Embryonic facial prominence (tissue), 1 donor: ENCODE measurements around the gene TPD52L1.

Experiments
- DNase-seq: peaks from one replicate; pipeline ENCODE4 v3.0.0-alpha.2; 2016; ENCODE audit errors: extremely low spot score

Gene TPD52L1

GRCh38 chr6:125175466-125176048 lies 22.0 kb downstream of the TPD52L1 start:
- no peak for DNase-seq

GRCh38 chr6:125182237-125183008 lies 28.9 kb downstream of the TPD52L1 start:
- DNase-seq = no peak

GRCh38 chr6:125183391-125183790 lies 29.8 kb downstream of the TPD52L1 start:
- DNase-seq = no peak

- no peak for DNase-seq
Observed at GRCh38 chr6:125188037-125188436, 34.5 kb downstream of the TPD52L1 start.

- DNase-seq = no peak
Observed at GRCh38 chr6:125188594-125189203, 35.1 kb downstream of the TPD52L1 start.

GRCh38 chr6:125189494-125189893 lies 35.9 kb downstream of the TPD52L1 start:
- DNase-seq = no peak

- DNase-seq = no peak
Observed at GRCh38 chr6:125190667-125191066, 37.1 kb downstream of the TPD52L1 start.

- no peak for DNase-seq
Observed at GRCh38 chr6:125191916-125192609, 38.5 kb downstream of the TPD52L1 start.

- no peak for DNase-seq
Observed at GRCh38 chr6:125192610-125192930, 39.0 kb downstream of the TPD52L1 start.

- no peak for DNase-seq
Observed at GRCh38 chr6:125193208-125193607, 39.6 kb downstream of the TPD52L1 start.

- DNase-seq = no peak
Observed at GRCh38 chr6:125194941-125195340, 41.4 kb downstream of the TPD52L1 start.

- no peak for DNase-seq
Observed at GRCh38 chr6:125195526-125195925, 42.0 kb downstream of the TPD52L1 start.

GRCh38 chr6:125196613-125197012 lies 43.0 kb downstream of the TPD52L1 start:
- DNase-seq = no peak

- no peak for DNase-seq
Observed at GRCh38 chr6:125197795-125198269, 44.3 kb downstream of the TPD52L1 start.

GRCh38 chr6:125198398-125198937 lies 44.9 kb downstream of the TPD52L1 start:
- DNase-seq = no peak

- no peak for DNase-seq
Observed at GRCh38 chr6:125200941-125201340, 47.4 kb downstream of the TPD52L1 start.

GRCh38 chr6:125201961-125202729 lies 48.6 kb downstream of the TPD52L1 start:
- no peak for DNase-seq

GRCh38 chr6:125203395-125203794 lies 49.8 kb downstream of the TPD52L1 start:
- no peak for DNase-seq

- DNase-seq = no peak
Observed at GRCh38 chr6:125205931-125206330, 52.4 kb downstream of the TPD52L1 start.

GRCh38 chr6:125206389-125206788 lies 52.8 kb downstream of the TPD52L1 start:
- DNase-seq = no peak

- DNase-seq = no peak
Observed at GRCh38 chr6:125207956-125208355, 54.4 kb downstream of the TPD52L1 start.
